HG02970 (cell line): ENCODE results near the gene RFX2.
"Not testable (repeated sequence)": the region's sequence is repeated elsewhere in the genome, so short reads cannot be mapped to it uniquely, and the experiment has no call there.

Source experiments
- ATAC-seq: cut with Tn5 transposase; IDR thresholded peaks from one replicate; pipeline ENCODE4 v1.9.1; 2021; ENCODE audit warnings: mild to moderate bottlenecking, moderate library complexity, moderate number of reproducible peaks; ENCODE audit not compliant: unreplicated experiment, low FRiP score

RFX2 gene

GRCh38 chr19:6106643-6107294 lies 3.5 kb downstream of the RFX2 start:
- not testable (repeated sequence) for ATAC-seq

- ATAC-seq, result no peak
These were observed 4.9 kb downstream of the RFX2 start for GRCh38 chr19:6105444-6105843.

DNA sequence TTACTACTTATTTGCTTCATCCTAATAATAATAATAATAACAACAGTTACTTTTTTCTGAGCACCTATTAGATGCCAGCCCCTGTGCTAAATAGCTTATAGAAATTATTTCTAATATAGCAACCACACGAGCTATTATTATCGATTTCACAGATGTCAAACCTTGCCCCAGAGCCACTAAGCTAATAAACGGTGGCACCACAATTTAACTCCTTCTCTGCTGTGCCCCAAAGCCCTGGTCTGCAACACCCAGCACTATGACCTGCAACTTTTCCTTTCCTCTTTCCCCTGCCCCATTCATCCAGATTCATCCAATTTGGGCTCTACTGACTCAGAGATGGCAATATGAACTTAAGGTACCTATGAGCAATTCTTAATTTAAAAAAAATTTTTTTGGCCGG lies 6.4 kb downstream of the RFX2 start:
- no peak for ATAC-seq

DNA sequence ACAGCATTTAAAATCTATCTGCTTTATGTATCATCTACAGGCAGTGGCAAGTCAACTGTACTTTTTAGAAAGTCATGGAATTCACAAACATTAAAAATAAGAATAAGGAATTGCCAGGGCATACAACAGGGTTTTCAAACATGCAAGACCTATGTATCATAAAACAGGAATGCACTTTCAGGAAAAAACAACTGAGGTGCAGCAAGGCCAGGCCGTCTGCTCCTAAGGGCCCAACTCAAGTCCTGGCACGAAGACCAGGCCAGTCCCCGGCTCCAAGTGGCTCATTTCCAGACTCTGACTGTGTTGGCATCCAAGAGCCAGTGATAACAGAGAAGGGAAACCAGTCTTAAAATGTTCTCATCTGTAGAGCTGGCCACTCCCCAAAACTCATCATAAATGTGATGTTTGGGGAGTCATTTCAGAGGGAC lies 7.1 kb downstream of the RFX2 start:
- no peak for ATAC-seq

GRCh38 chr19:6101991-6102390 lies 8.3 kb downstream of the RFX2 start:
- ATAC-seq, result no peak

DNA sequence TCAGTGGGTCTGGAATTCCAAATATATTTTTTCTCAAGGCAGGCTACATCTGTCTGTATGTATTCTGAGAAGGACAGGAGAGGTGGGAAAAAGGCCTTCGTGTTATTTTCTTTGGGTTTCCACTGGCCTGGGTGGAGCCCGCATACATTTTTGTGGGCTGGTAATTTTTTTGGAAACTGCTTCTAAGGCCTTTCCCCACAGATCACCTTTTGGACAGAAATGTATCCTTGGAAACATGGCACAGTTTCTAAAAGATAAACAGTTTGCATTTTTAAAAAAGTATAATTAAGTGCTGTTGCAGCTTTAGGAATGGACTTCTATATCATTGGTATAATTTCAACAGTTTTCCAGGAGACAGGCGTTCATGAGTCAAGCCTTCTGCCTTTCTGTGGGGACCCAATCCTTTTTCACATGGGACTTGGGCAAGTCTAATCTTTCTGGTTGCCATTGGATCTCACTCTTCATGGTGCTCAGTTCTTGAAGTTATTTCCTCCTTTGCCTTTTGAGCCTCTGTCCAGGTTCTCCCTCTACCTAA lies 8.9 kb downstream of the RFX2 start:
- ATAC-seq, result no peak

GRCh38 chr19:6100284-6100915 lies 9.9 kb downstream of the RFX2 start:
- no peak for ATAC-seq

- ATAC-seq, result no peak
These were observed 10.7 kb downstream of the RFX2 start for GRCh38 chr19:6099599-6099998.

- no peak for ATAC-seq
These were observed 11.3 kb downstream of the RFX2 start for GRCh38 chr19:6099033-6099432.

DNA sequence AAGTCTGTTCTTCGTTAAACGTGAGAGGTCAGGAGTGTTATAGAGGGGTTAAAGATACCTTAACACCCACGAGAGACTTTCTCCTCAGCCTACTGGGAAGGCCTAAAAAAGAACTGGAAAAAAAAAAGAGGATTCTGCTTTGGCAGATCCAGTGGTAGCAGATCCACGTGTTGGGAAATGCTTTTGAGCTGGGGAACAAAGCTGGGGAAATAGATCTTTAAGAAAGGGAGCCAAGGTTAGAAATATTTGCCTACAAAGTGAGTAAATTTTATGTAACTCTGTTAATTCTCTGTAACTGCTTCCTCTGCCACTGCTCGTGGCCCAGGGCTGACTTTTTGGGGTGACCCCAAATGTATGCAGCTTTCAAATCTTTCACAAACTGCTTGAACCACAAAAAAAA lies 11.7 kb downstream of the RFX2 start:
- no peak for ATAC-seq

DNA sequence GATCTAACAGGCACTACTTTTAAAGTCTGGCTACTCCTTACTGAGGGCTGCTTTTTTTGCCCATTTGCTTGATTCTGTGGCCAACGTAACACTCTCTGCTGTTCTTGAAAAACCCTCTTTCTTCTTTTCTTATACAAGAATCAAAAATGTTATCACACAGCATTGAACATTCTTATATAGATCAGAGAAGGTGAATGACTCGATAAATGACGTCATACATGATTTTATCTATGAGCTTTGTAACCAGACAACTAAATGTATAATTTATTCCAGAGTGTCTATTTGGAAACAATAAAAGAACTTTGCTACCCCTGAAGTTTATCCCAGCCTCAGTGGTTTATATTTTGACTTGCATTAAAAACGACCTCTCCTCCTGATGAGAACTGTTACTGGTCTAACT lies 12.4 kb downstream of the RFX2 start:
- no peak for ATAC-seq

- no peak for ATAC-seq
These were observed 14.5 kb downstream of the RFX2 start for GRCh38 chr19:6095760-6096159.

GRCh38 chr19:6092329-6093286 lies 17.7 kb downstream of the RFX2 start:
- no peak for ATAC-seq

- ATAC-seq, result no peak
These were observed 18.5 kb downstream of the RFX2 start for GRCh38 chr19:6091771-6092291.

- no peak for ATAC-seq
These were observed 19.7 kb downstream of the RFX2 start for GRCh38 chr19:6090634-6091033.

GRCh38 chr19:6088602-6089049 lies 21.7 kb downstream of the RFX2 start:
- no peak for ATAC-seq

DNA sequence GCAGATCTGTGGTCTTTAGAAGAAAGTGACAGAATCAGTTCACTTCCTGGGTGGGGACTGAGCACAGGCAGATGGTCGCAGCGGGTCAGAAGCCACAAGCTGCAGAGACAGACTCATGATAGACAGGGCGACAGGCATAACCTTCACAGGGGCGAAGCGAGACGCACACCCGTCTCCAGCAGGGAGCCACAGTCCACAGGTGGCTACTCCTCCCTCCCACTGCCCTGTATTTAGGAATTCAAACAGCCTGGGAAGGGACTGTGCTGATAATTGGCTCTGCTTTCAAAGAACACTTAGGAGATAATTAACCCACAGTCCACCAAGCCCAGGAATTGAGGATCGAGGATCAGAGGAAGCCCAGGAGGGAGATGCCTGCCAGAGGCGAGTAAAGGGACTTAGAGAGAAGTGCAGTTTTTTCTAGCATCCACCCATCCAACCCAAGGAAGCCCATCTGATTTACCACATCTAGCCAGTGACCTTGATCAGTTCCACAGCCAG lies 23.2 kb downstream of the RFX2 start:
- peak; percentile 40 for ATAC-seq

- ATAC-seq, result no peak
These were observed 24.1 kb downstream of the RFX2 start for GRCh38 chr19:6086068-6086788.

- ATAC-seq, result no peak
These were observed 25.5 kb downstream of the RFX2 start for GRCh38 chr19:6084821-6085220.

DNA sequence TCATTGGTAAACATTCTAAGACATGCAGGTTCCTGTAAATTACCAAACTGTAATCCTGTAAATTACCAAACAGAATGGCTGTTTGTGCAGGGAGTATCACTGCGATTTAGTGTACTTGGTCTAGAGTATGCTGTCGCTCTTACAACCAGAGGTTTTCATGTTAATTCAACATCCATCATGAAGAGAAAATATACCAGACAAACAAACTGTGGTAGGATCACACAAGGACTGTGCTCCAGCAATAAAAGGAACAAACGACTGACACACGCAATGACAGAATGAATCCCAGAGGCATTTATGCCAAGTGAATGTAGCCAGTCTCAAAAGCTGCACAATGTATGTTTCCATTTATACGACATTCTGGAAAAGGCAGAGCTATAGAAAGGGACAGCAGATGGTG lies 31.2 kb downstream of the RFX2 start:
- ATAC-seq, result no peak
